ENCODE measurements around the gene LRBA. TPM values are rescaled to one million over a fixed set of nuclear protein-coding genes. Genes with fewer than 3 reads are reported as not detected.

LRBA gene
- total and polyA plus RNA-seq, 4 donors: 11.8 to 149 (median 34.2) TPM

DNA sequence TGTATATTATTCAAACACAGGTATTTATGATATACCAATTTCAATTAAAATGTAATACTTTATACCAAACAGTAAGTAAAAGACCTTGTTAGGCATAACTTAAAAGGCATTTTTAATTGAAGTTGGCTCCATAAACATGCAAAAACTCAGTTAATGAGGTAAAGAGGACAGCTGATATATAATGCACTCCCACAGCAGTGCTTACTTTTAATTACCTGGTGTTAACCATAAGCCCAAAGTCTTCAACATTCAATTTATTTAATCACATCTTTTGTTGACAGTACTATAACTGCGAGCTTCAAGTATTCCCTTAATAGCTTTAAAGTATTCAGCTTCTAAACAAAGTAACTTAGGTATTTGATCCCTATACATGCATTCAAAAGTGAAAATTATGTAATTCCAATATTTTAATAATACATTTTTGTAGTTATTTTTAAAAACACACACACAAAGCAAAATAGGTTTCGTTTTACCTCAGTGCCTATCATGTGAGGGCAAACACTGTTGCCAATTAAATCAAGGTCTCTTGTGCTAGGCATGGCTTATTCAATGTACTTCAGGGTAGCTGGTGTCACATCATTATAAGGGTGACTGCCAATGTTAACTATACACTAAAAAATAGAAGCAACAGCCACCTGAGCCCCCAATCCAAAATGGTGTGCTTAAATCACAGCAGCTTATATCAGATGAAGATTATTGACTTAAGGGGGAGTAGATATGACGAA lies 197.1 kb downstream of the LRBA start:
- Histone ChIP-seq H3K4me1 (ENCODE audit: control insufficient read depth in 5 of 5, insufficient read depth in 5 of 5, low read length in 5 of 5) (peaks cover 0 to 2% (median 0%) of the 10 kb centered on the region in 5 donors), H3K4me3 (no peak overlapping the region), H3K36me3 (ENCODE audit: control insufficient read depth in 4 of 4, insufficient read depth in 4 of 4, low read length in 4 of 4) (peaks cover 0 to 2% (median 0%) of the 10 kb centered on the region in 4 donors), H3K9me3 (ENCODE audit: control insufficient read depth in 4 of 4, insufficient read depth in 3 of 4, low read length in 3 of 4) (no peaks in the 10 kb centered on the region), H3K9ac (ENCODE audit: insufficient read depth in 1 of 2, low read length in 2 of 2) (no peak overlapping the region), H3K27ac (ENCODE audit: low read depth in 1 of 2, low read length in 1 of 2) (no peak overlapping the region), H3K27me3 (ENCODE audit: control insufficient read depth in 3 of 3, insufficient read depth in 3 of 3, low read length in 2 of 3) (no peaks in the 10 kb centered on the region)
- WGBS, 2 donors: 79 to 87% methylated on average over 3 of the region's 3 CpGs
- ATAC-seq (ENCODE audit: insufficient read depth, low FRiP score) (no peak), DNase-seq (no peak)
- TF ChIP-seq, protein P1, sequence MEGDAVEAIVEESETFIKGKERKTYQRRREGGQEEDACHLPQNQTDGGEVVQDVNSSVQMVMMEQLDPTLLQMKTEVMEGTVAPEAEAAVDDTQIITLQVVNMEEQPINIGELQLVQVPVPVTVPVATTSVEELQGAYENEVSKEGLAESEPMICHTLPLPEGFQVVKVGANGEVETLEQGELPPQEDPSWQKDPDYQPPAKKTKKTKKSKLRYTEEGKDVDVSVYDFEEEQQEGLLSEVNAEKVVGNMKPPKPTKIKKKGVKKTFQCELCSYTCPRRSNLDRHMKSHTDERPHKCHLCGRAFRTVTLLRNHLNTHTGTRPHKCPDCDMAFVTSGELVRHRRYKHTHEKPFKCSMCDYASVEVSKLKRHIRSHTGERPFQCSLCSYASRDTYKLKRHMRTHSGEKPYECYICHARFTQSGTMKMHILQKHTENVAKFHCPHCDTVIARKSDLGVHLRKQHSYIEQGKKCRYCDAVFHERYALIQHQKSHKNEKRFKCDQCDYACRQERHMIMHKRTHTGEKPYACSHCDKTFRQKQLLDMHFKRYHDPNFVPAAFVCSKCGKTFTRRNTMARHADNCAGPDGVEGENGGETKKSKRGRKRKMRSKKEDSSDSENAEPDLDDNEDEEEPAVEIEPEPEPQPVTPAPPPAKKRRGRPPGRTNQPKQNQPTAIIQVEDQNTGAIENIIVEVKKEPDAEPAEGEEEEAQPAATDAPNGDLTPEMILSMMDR (IDR thresholded peaks at IDR 0.05; ENCODE audit: control extremely low read depth, extremely low read depth): no peak

- WGBS, 2 donors: 100% methylated on average over 1 of the region's 1 CpG
- Histone ChIP-seq H3K9me3 (ENCODE audit: control insufficient read depth in 4 of 4, insufficient read depth in 3 of 4, low read length in 3 of 4) (no peaks in the 10 kb centered on the region), H3K27me3 (ENCODE audit: control insufficient read depth in 3 of 3, insufficient read depth in 3 of 3, low read length in 2 of 3) (no peaks in the 10 kb centered on the region), H3K36me3 (ENCODE audit: control insufficient read depth in 4 of 4, insufficient read depth in 4 of 4, low read length in 4 of 4) (peaks cover 0 to 2% (median 0%) of the 10 kb centered on the region in 4 donors), H3K27ac (ENCODE audit: low read depth in 1 of 2, low read length in 1 of 2) (no peak overlapping the region), H3K9ac (ENCODE audit: insufficient read depth in 1 of 2, low read length in 2 of 2) (no peak overlapping the region), H3K4me3 (no peak overlapping the region), H3K4me1 (ENCODE audit: control insufficient read depth in 5 of 5, insufficient read depth in 5 of 5, low read length in 5 of 5) (peaks cover 0 to 2% (median 0%) of the 10 kb centered on the region in 5 donors)
- TF ChIP-seq, protein P1 (IDR thresholded peaks at IDR 0.05; ENCODE audit: control extremely low read depth, extremely low read depth): no peak
- no peak for ATAC-seq (ENCODE audit: insufficient read depth, low FRiP score)
- DNase-seq: no peak
Observed at GRCh38 chr4:150817017-150817416, 198.1 kb downstream of the LRBA start.

- no peak overlapping the region for H3K9ac ChIP-seq (ENCODE audit: insufficient read depth in 1 of 2, low read length in 2 of 2)
- TF ChIP-seq, protein P1 (IDR thresholded peaks at IDR 0.05; ENCODE audit: control extremely low read depth, extremely low read depth): no peak
Observed at GRCh38 chr4:150816491-150816890, 198.6 kb downstream of the LRBA start.

More at GRCh38 chr4:150816491-150816890, 198.6 kb downstream of the LRBA start:
- no peaks in the 10 kb centered on the region for H3K27me3 ChIP-seq (ENCODE audit: control insufficient read depth in 3 of 3, insufficient read depth in 3 of 3, low read length in 2 of 3)
- no peaks in the 10 kb centered on the region for H3K9me3 ChIP-seq (ENCODE audit: control insufficient read depth in 4 of 4, insufficient read depth in 3 of 4, low read length in 3 of 4)
- no peak overlapping the region for H3K4me3 ChIP-seq
- no peak for DNase-seq
- H3K36me3 ChIP-seq (ENCODE audit: control insufficient read depth in 4 of 4, insufficient read depth in 4 of 4, low read length in 4 of 4): peaks cover 0 to 2% (median under 1%) of the 10 kb centered on the region in 4 donors
- peaks cover 0 to under 1% (median 0%) of the 10 kb centered on the region in 5 donors for H3K4me1 ChIP-seq (ENCODE audit: control insufficient read depth in 5 of 5, insufficient read depth in 5 of 5, low read length in 5 of 5)
- H3K27ac ChIP-seq (ENCODE audit: low read depth in 1 of 2, low read length in 1 of 2): no peak overlapping the region
- no peak for ATAC-seq (ENCODE audit: insufficient read depth, low FRiP score)
